ENCODE results near the gene SERPINB7.

The SERPINB7 gene

GRCh38 chr18:63834471-63835113, 59.4 kb downstream of the SERPINB7 start:
- no peak for DNase-seq (ENCODE audit: extremely low read depth, insufficient read length)
- Histone ChIP-seq H3K36me3 (ENCODE audit: control insufficient read depth, insufficient read depth, low read length) (no peaks in the 10 kb centered on the region), H3K4me3 (replicated peaks; ENCODE audit: low read depth, low read length) (no peak overlapping the region), H3K27me3 (replicated peaks; ENCODE audit: control insufficient read depth, insufficient read depth, low read length) (no peaks in the 10 kb centered on the region)
- TF ChIP-seq, protein P1, sequence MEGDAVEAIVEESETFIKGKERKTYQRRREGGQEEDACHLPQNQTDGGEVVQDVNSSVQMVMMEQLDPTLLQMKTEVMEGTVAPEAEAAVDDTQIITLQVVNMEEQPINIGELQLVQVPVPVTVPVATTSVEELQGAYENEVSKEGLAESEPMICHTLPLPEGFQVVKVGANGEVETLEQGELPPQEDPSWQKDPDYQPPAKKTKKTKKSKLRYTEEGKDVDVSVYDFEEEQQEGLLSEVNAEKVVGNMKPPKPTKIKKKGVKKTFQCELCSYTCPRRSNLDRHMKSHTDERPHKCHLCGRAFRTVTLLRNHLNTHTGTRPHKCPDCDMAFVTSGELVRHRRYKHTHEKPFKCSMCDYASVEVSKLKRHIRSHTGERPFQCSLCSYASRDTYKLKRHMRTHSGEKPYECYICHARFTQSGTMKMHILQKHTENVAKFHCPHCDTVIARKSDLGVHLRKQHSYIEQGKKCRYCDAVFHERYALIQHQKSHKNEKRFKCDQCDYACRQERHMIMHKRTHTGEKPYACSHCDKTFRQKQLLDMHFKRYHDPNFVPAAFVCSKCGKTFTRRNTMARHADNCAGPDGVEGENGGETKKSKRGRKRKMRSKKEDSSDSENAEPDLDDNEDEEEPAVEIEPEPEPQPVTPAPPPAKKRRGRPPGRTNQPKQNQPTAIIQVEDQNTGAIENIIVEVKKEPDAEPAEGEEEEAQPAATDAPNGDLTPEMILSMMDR (IDR thresholded peaks at IDR 0.05; ENCODE audit: insufficient read depth, low read length, poor library complexity, severe bottlenecking) = no peak

DNA sequence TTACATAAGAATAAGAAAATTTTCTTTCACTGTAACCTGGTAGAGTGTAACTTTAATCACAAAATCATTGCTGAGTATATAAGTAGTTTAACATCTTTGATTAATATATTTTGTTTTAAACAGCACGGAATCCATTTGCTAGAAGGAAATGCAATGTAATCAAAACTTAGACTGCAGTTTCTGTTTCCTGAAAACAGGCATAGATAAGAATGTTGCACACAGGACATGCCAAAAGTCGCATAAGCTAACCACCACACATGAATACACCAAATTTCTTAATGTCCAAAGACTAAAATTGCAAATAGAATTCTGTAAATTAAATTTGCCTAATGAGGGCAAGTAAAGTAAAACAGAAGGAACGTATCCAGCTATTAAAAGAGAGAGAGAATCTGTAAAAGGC, 61.2 kb downstream of the SERPINB7 start:
- TF ChIP-seq, protein P1 (IDR thresholded peaks at IDR 0.05; ENCODE audit: insufficient read depth, low read length, poor library complexity, severe bottlenecking) = no peak
- no peaks in the 10 kb centered on the region for H3K27me3 ChIP-seq (replicated peaks; ENCODE audit: control insufficient read depth, insufficient read depth, low read length)
- DNase-seq (ENCODE audit: extremely low read depth, insufficient read length) = no peak
- H3K4me3 ChIP-seq (replicated peaks; ENCODE audit: low read depth, low read length) = no peak overlapping the region
- no peaks in the 10 kb centered on the region for H3K36me3 ChIP-seq (ENCODE audit: control insufficient read depth, insufficient read depth, low read length)

- no peaks in the 10 kb centered on the region for H3K27me3 ChIP-seq (replicated peaks; ENCODE audit: control insufficient read depth, insufficient read depth, low read length)
- no peak overlapping the region for H3K4me3 ChIP-seq (replicated peaks; ENCODE audit: low read depth, low read length)
- H3K36me3 ChIP-seq (ENCODE audit: control insufficient read depth, insufficient read depth, low read length) = no peaks in the 10 kb centered on the region
- TF ChIP-seq, protein P1 (IDR thresholded peaks at IDR 0.05; ENCODE audit: insufficient read depth, low read length, poor library complexity, severe bottlenecking) = no peak
- DNase-seq (ENCODE audit: extremely low read depth, insufficient read length) = no peak
These were observed 62.4 kb downstream of the SERPINB7 start for GRCh38 chr18:63837590-63837989.

DNA sequence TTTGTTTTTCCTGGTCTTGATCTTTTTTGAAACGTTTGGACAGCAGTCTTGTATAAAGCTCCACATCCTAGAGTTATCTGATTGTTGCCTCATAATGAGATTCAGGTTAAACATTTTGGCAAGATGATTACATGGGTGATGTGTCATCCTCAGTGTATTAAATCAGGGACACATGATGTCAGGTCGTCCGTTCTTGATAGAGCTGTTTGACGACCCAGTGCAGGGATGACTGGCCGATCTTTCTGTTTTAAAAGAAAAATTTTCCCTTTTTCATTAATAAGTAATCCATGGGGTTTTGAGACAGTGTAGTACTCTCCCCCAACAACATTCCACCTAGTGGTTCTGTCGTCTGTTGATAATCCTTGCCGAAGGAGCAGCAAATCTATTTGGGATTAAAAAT, 67.8 kb downstream of the SERPINB7 start:
- no peak overlapping the region for H3K4me3 ChIP-seq (replicated peaks; ENCODE audit: low read depth, low read length)
- no peak for DNase-seq (ENCODE audit: extremely low read depth, insufficient read length)
- TF ChIP-seq, protein P1 (IDR thresholded peaks at IDR 0.05; ENCODE audit: insufficient read depth, low read length, poor library complexity, severe bottlenecking) = no peak
- H3K27me3 ChIP-seq (replicated peaks; ENCODE audit: control insufficient read depth, insufficient read depth, low read length) = no peaks in the 10 kb centered on the region
- no peaks in the 10 kb centered on the region for H3K36me3 ChIP-seq (ENCODE audit: control insufficient read depth, insufficient read depth, low read length)

- H3K4me3 ChIP-seq (replicated peaks; ENCODE audit: low read depth, low read length) = no peak overlapping the region
- no peaks in the 10 kb centered on the region for H3K27me3 ChIP-seq (replicated peaks; ENCODE audit: control insufficient read depth, insufficient read depth, low read length)
- H3K36me3 ChIP-seq (ENCODE audit: control insufficient read depth, insufficient read depth, low read length) = no peaks in the 10 kb centered on the region
- TF ChIP-seq, protein P1 (IDR thresholded peaks at IDR 0.05; ENCODE audit: insufficient read depth, low read length, poor library complexity, severe bottlenecking) = peak; percentile 52
- DNase-seq (ENCODE audit: extremely low read depth, insufficient read length) = no peak
These were observed 69.0 kb downstream of the SERPINB7 start for GRCh38 chr18:63844254-63844653.

- no peak for DNase-seq (ENCODE audit: extremely low read depth, insufficient read length)
- Histone ChIP-seq H3K4me3 (replicated peaks; ENCODE audit: low read depth, low read length) (no peak overlapping the region), H3K27me3 (replicated peaks; ENCODE audit: control insufficient read depth, insufficient read depth, low read length) (no peaks in the 10 kb centered on the region), H3K36me3 (ENCODE audit: control insufficient read depth, insufficient read depth, low read length) (no peaks in the 10 kb centered on the region)
- TF ChIP-seq, protein P1 (IDR thresholded peaks at IDR 0.05; ENCODE audit: insufficient read depth, low read length, poor library complexity, severe bottlenecking) = peak; percentile 62
These were observed 72.9 kb downstream of the SERPINB7 start for GRCh38 chr18:63848159-63848558.
